Left ventricle myocardium superior (tissue), 1 donor: ENCODE results near the gene LNP1. TPM values are rescaled to one million over a fixed set of nuclear protein-coding genes. Genes with fewer than 3 reads are reported as not detected.

Source experiments
- total RNA-seq: library from RNA; stranded (reverse); fragmentation: NEBNext Ultra II Directional; extraction: Animal tissue kit (Norgen Biotek cat#: 25700); gene quantifications from one replicate; pipeline ENCODE4 v1.2.1, GENCODE V29; 2021
- donor health status: DM: no; HTN: yes; CAD: no; lungs with severe emphysema.

LNP1 gene
- total RNA-seq, 1 donor from 2014 or later = 2.8 TPM

Other genes with a start within 250 kb of the LNP1 start
- 31.3 TPM for gene TBC1D23, start 140.5 kb upstream of the LNP1 start, total RNA-seq
- 47.3 TPM for gene NIT2, start 66.8 kb upstream of the LNP1 start, total RNA-seq
- 69.2 TPM for gene TOMM70, start 450 bp upstream of the LNP1 start, total RNA-seq
- 3.2 TPM for gene TMEM45A, start 91.1 kb downstream of the LNP1 start, total RNA-seq
- not detected for gene ADGRG7, start 208.1 kb downstream of the LNP1 start, total RNA-seq